ENCODE measurements around the gene STAT3.
"Not testable (repeated sequence)": the region's sequence is repeated elsewhere in the genome, so short reads cannot be mapped to it uniquely, and the experiment has no call there.

STAT3 gene

GRCh38 chr17:42266462-42266861 is 121.8 kb downstream of the STAT3 start:
- TF ChIP-seq CTCF (IDR thresholded peaks at IDR 0.05; ENCODE audit: borderline replicate concordance, control extremely low read depth, extremely low read depth, insufficient read depth, missing control alignments): no peak
- no peak for DNase-seq (ENCODE audit: low spot score)
- in situ Hi-C loops (cut with MboI; ENCODE audit: low sequenced_read_pairs, unreplicated experiment): no loop called here

- DNase-seq (ENCODE audit: low spot score); in situ Hi-C loops (cut with MboI; ENCODE audit: low sequenced_read_pairs, unreplicated experiment): not testable (repeated sequence)
Observed at GRCh38 chr17:42264366-42264765, 123.9 kb downstream of the STAT3 start.
